ENCODE data around the gene CACNA2D2.

DNA sequence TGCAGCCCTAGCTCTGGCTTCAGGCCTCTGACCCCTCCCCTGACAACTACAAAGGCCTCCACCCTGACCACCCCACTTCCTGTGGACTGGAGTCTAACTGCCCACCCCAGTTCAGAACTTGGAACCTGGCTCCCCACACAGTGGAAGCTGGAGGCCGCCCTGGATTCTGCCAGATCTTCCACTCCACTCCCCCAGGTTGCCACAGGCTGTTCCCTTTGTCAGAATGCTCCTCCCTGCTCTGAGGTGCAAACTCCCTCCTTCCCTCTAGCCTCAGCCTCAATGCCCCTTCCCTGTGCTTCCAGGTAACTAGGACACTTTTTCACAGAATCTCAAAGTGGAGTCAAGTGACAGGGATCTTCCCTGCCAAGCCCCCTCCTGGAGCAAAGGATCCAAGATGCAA lies 81.3 kb downstream of the CACNA2D2 start:
- TF ChIP-seq, protein P1, sequence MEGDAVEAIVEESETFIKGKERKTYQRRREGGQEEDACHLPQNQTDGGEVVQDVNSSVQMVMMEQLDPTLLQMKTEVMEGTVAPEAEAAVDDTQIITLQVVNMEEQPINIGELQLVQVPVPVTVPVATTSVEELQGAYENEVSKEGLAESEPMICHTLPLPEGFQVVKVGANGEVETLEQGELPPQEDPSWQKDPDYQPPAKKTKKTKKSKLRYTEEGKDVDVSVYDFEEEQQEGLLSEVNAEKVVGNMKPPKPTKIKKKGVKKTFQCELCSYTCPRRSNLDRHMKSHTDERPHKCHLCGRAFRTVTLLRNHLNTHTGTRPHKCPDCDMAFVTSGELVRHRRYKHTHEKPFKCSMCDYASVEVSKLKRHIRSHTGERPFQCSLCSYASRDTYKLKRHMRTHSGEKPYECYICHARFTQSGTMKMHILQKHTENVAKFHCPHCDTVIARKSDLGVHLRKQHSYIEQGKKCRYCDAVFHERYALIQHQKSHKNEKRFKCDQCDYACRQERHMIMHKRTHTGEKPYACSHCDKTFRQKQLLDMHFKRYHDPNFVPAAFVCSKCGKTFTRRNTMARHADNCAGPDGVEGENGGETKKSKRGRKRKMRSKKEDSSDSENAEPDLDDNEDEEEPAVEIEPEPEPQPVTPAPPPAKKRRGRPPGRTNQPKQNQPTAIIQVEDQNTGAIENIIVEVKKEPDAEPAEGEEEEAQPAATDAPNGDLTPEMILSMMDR (conservative IDR thresholded peaks at IDR 0.05; ENCODE audit: low read depth, low read length), result no peak
- no peak for TF ChIP-seq MAFK (IDR thresholded peaks at IDR 0.05; ENCODE audit: low read depth, low read length)
- no peak for TF ChIP-seq POLR2A (IDR thresholded peaks at IDR 0.05; ENCODE audit: low read depth, low read length)
- TF ChIP-seq RFX5 (IDR thresholded peaks at IDR 0.05; ENCODE audit: low read depth, low read length), result no peak
